Measurements from ENCODE around the gene TSPY10. TPM values are rescaled to one million over a fixed set of nuclear protein-coding genes. Genes with fewer than 3 reads are reported as not detected.
"Not testable (repeated sequence)": the region's sequence is repeated elsewhere in the genome, so short reads cannot be mapped to it uniquely, and the experiment has no call there.

TSPY10 gene, protein sequence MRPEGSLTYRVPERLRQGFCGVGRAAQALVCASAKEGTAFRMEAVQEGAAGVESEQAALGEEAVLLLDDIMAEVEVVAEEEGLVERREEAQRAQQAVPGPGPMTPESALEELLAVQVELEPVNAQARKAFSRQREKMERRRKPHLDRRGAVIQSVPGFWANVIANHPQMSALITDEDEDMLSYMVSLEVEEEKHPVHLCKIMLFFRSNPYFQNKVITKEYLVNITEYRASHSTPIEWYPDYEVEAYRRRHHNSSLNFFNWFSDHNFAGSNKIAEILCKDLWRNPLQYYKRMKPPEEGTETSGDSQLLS
- total RNA-seq, result not detected in 2 replicates

GRCh38 chrY:9527580-9527979 is at the start of gene TSPY10:
TSS of gene TSPY10 (plus strand) at chrY:9527880. CDS start at chrY:9527926, 46 bp downstream.
- intact Hi-C loops (cut with micrococcal nuclease), result not testable (repeated sequence)

DNA sequence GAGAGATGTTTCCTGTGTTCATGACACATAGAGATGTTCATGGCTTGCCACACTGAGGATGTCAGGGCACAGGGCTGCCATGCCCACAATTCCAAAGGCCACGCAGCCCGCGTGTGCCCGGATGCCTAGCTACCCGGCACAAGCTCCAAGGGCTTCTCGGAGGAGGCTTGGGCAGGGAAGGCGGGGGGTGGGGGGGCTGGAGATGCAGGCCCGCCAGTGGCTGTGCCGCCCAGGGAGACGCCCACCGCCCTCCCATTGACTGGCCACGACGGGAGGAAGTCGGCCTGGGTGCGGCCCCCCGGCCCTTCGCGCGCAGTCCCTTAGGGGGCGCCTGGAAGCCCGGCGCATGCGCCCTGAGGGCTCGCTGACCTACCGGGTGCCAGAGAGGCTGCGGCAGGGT is 40.7 kb upstream of the TSPY10 start, which contains the start of gene TSPY9:
TSS of gene TSPY9 (plus strand) at position 301 of the 400 bp plus-strand sequence. CDS start at position 347, 46 bp downstream.
- intact Hi-C loops (cut with micrococcal nuclease), result not testable (repeated sequence)

DNA sequence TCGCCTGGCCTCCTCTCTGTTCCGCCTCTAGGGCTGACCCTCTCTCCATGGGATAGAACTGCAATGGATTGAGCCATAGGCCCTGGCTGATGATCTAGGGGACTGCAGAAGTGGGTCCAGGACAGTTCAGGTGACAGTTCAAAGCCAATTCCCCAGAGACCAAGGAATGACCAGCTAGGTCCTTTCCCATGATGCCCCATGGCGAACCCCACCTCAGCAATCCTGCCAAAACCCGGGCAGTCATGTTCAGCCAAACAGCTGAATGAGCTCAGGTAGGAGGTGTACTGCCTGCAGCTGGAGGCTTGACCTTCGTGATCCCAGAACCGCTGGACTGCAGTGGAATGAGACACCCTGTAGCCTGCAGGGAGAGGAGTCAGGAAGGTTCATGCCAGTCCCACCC is 23.3 kb upstream of the TSPY10 start:
- intact Hi-C loops (cut with micrococcal nuclease), result not testable (repeated sequence)

GRCh38 chrY:9516287-9516686 is 11.4 kb upstream of the TSPY10 start:
- intact Hi-C loops (cut with micrococcal nuclease), result not testable (repeated sequence)

Other genes with a start within 250 kb of the TSPY10 start
- not detected in 2 replicates for gene TSPY4, start 190.4 kb upstream of the TSPY10 start, total RNA-seq
- gene TSPY8, start 170.1 kb upstream of the TSPY10 start, total RNA-seq, result not detected in 2 replicates
- not detected in 2 replicates for gene TSPY3, start 129.5 kb upstream of the TSPY10 start, total RNA-seq
- gene TSPY1, start 60.9 kb upstream of the TSPY10 start, total RNA-seq, result not detected in 2 replicates
- not detected in 2 replicates for gene TSPY9, start 40.6 kb upstream of the TSPY10 start, total RNA-seq

Measured in T-helper 1 cell treated with Interleukin-12 subunit alpha and Interleukin-12 subunit beta and Interleukin-4 antibody, amounts not matched to agents 30 ng/mL and 1 ng/mL, for 36 hours (primary cell).